GM03348 (cell line): ENCODE data around the gene CCL26.
A peak's percentile ranks its signal among the peaks of the same experiment; 100 is the strongest.
"Not testable (repeated sequence)": the region's sequence is repeated elsewhere in the genome, so short reads cannot be mapped to it uniquely, and the experiment has no call there.

Experiments
- DNase-seq: peaks from one replicate; pipeline ENCODE4 v3.0.0; 2012; ENCODE audit warnings: low spot score

Gene CCL26

GRCh38 chr7:75792567-75792966 is 20.6 kb upstream of the CCL26 start:
- not testable (repeated sequence) for DNase-seq

GRCh38 chr7:75789361-75789924 is 17.4 kb upstream of the CCL26 start:
- DNase-seq = no peak

- DNase-seq = not testable (repeated sequence)
Observed at GRCh38 chr7:75788154-75788847, 16.3 kb upstream of the CCL26 start.

- not testable (repeated sequence) for DNase-seq
Observed at GRCh38 chr7:75783058-75783457, 11.0 kb upstream of the CCL26 start.

- DNase-seq = not testable (repeated sequence)
Observed at GRCh38 chr7:75780647-75781273, 8.7 kb upstream of the CCL26 start.

GRCh38 chr7:75779516-75779915 is 7.5 kb upstream of the CCL26 start:
- not testable (repeated sequence) for DNase-seq

GRCh38 chr7:75779035-75779434 is 7.0 kb upstream of the CCL26 start:
- DNase-seq = not testable (repeated sequence)

- peak; percentile 84 for DNase-seq
Observed at GRCh38 chr7:75776295-75776971, 4.4 kb upstream of the CCL26 start.

GRCh38 chr7:75773958-75774357 is 1.9 kb upstream of the CCL26 start:
- DNase-seq = not testable (repeated sequence)

- DNase-seq = peak; percentile 45
Observed at GRCh38 chr7:75771224-75771623, 787 bp downstream of the CCL26 start.

GRCh38 chr7:75762350-75762917 is 9.6 kb downstream of the CCL26 start:
- peak; percentile 88 for DNase-seq

- not testable (repeated sequence) for DNase-seq
Observed at GRCh38 chr7:75761801-75762200, 10.2 kb downstream of the CCL26 start.

- no peak for DNase-seq
Observed at GRCh38 chr7:75758491-75758890, 13.5 kb downstream of the CCL26 start.

- no peak for DNase-seq
Observed at GRCh38 chr7:75757860-75758259, 14.2 kb downstream of the CCL26 start.

GRCh38 chr7:75756991-75757676 is 14.9 kb downstream of the CCL26 start:
- peak; percentile 58 for DNase-seq

GRCh38 chr7:75756206-75756990 is 15.6 kb downstream of the CCL26 start:
- DNase-seq = no peak

- DNase-seq = no peak
Observed at GRCh38 chr7:75743455-75743859, 28.6 kb downstream of the CCL26 start.

- DNase-seq = no peak
Observed at GRCh38 chr7:75740846-75741497, 31.0 kb downstream of the CCL26 start.

- no peak for DNase-seq
Observed at GRCh38 chr7:75739796-75740672, 32.0 kb downstream of the CCL26 start.
